HG03280 (cell line): ENCODE results near the gene GALK2.
"Not testable (repeated sequence)": the region's sequence is repeated elsewhere in the genome, so short reads cannot be mapped to it uniquely, and the experiment has no call there.

Source experiments
- ATAC-seq: cut with Tn5 transposase; IDR thresholded peaks from one replicate; pipeline ENCODE4 v1.9.1; 2021; ENCODE audit warnings: mild to moderate bottlenecking, moderate library complexity; ENCODE audit not compliant: unreplicated experiment

GALK2 gene

DNA sequence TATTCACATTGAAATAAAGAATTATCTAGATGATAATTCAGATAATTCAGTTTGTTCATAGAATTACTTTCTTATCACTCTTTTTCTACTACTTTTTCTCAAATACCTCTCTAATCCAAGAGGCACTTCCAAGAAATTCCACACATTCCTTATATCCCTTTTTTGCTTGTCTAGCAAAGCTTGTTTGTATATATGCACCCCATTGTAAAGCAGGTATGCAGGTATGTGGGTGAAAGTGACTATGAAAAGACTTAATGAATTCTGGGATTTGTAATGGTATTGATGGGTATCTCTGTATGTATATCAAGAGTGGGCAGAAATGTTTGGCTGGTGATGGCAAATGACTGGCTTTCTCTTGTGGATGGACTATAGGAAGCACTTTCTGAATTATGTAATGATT lies 158.9 kb downstream of the GALK2 start:
- ATAC-seq = no peak

DNA sequence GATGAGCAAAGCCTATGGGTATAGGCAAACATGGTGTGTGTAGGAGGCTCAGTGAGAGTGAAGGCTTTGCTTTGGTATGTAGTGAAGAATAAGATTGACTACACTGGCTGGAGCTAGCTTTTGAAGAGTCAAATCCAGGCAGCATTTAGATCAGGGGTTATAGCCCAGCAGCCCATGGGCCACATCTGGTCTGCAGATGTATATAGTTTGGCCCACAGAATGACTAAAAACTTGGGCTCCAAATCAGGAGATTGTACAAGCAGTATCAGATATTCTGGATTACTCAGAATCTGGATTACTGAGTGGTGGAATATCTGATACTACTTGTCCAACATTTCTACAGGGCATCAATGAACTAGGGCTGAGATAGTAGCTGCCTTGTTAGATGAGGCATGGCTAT lies 160.1 kb downstream of the GALK2 start:
- ATAC-seq = no peak

DNA sequence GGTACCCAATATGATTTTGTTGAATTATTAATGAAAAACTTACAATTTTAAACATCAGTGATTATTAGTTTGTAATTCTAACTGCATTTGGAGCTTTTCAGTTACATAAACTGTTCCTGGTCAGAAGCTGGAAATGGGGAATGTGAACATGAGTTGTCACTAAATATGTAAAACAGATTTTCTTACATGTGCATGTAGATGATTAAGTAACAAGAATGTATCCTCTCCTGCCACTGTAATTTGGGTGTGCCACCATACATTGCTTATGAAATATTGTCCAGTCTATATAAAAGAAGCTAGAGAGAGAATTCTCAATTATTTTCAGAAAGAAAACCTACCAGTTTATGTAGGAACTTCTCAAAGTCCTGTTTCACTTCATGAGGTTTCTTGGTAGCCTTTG lies 161.4 kb downstream of the GALK2 start:
- no peak for ATAC-seq

DNA sequence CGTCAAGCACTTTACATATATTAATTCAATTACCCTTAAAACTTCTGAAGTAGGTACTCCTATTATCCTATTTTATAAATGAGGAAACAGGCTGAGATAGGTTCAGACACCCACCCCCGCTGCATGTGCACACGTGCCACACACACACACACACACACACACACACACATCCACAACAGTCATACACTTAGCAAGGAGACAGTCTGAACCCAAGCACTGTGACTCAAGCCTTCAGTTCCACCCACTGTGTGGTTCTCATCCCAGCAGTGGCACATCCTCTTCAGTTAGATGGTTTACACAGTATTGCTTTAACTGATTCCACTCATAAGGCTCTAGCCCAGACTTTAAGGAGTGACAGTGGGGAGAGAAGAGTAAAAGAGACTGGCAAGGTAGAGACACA lies 161.9 kb downstream of the GALK2 start:
- no peak for ATAC-seq

DNA sequence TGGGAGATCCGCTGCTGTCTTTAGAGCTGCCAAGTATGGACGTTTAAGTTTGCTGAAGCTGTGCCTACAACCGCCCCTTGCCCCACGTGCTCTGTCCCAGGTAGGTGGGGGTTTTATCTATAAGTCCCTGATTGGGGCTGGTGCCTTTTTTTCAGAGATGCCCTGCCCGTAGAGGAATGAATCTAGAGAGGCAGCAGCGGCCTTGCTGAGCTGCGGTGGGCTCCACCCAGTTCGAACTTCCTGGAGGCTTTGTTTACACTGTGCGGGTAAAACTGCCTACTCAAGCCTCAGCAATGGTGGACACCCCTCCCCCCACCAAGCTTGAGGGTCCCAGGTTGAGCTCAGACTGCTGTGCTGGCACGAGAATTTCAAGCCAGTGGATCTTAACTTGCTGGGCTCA lies 169.6 kb downstream of the GALK2 start:
- no peak for ATAC-seq

DNA sequence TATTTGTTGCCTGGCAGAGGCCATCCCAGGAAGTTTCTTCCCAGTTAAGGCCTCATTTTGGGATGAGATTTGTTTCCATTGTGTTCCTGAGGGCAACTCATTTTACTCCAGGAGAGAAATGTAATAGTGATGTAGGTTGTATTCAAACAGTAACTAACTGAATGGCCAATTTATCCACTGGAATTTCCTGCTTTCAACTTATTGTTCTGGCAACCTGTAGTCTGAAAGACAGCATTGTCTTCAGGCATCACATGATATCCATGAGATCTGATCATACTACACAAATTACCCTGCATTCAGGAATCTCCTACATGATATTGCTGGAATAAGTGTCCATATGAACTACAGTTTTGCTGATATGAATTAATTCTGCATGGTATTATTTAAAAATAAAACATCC lies 173.5 kb downstream of the GALK2 start:
- ATAC-seq = no peak

DNA sequence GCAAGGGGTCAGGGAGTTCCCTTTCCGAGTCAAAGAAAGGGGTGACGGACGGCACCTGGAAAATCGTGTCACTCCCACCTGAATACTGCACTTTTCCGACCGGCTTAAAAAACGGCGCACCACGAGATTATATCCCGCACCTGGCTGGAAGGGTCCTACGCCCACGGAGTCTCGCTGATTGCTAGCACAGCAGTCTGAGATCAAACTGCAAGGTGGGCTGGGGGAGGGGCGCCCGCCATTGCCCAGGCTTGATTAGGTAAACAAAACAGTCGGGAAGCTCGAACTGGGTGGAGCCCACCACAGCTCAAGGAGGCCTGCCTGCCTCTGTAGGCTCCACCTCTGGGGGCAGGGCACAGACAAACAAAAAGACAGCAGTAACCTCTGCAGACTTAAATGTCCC lies 184.4 kb downstream of the GALK2 start:
- ATAC-seq = not testable (repeated sequence)

DNA sequence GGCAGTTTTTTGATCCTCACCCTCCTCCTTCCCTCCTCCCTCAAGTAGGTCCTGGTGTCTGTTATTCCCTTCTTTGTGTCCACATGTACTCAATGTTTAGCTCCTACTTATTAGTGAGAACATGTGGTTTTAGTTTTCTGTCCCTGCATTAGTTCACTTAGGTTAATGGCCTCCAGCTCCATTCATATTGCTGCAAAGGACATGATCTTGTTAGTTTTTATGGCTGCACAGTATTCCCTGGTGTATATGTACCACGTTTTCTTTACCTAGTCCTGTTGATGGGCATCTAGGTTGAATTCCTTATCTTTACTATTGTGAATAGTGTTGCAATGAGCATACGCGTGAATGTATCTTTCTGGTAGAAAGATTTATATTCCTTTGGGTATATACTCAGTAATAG lies 191.3 kb downstream of the GALK2 start:
- no peak for ATAC-seq

DNA sequence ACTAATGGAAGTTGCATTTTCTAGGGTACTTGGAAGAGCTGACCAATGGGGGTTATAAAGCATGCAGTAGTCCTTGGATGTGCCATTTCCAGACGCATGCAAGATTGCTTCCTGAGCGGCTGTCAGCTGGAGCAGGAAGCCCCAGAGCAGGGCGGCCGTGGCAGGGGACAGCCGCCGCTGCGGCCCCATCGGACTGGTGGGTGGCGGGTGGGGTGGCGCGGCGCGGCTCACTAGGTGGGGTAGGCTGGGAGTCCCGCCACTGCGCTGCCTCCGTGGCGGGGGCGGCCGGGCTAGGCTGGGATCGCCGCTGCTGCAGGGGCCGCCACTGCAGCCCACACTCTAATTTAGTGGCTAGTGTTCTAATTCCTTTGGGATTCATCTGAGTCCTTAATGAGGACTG lies 196.4 kb downstream of the GALK2 start:
- ATAC-seq = no peak

DNA sequence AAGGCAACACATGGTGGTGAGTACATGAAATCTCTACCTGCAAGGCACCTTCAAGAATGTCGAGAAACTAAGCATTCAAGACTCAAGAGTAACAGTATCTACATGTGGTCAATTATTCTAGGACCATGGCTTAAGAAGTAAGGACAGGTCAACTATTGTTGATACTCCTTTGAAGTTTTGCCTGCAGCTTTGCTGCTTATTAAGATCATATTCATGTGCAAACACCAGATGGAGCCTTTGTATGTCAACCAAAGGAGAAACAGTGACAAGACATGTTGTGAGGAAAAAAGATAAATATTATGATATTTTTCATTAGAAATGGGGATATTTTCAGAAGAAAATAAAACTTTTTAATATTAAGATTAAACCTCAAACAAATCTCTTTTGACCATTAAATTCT lies 200.7 kb downstream of the GALK2 start:
- ATAC-seq = no peak

DNA sequence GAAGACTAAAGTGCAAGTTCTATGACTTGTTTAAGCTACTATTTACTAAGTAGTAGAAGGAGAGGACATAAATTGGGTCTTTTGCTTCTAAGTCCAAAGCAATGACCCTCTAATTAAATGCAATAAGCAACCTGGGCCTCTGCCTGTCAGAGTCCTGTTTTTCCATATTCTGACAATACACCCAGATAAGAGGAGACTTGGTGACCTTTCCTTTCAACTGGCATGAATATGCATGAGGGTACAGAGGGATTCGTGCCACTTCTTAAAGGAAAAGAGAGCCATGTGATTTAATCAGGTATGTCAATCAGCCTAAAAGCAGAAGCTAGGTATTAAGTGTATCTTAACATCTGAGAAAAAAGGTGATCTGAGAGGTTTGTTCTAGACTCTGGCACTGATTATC lies 202.3 kb downstream of the GALK2 start:
- no peak for ATAC-seq

DNA sequence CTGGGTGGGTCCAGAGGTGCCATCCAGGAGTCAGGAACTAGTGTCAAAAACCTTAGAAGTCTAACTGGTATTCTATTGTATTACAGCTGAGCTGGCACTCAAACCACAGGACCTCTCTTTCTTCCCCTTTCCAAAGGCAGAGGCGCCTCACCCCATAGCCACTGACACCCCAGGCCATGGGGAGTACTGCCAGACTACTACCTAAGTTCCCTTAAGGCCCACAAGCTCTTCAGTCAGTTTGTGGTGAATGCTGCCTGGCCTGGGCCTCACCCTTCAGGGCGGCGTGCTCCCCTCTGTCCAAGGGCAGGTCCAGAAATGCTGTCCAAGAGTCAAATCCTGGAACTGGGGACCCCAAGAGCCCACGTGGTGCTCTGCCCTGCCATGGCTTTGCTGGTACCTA lies 209.9 kb downstream of the GALK2 start:
- no peak for ATAC-seq

DNA sequence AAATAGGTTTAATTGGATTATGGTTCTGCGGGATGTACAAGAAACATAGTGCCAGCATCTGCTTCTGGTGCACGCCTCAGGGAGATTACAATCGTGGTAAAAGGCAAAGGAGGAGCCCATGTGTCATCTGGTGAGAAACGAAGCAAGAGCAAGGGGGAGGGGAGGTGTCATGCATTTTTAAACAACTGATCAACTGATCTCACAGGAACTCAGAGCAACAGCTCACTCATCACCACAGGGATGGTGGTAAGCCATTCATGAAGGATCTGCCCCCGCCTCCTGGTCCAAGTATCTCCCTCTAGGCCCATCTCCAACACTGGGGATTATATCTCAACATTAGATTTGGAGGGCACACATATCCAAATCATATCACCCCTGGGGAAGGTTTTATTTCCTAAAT lies 210.9 kb downstream of the GALK2 start:
- no peak for ATAC-seq
